CD4-positive, alpha-beta T cell treated with Interferon alpha-2 for 1 hour (primary cell): ENCODE results near the gene ITPR1.

ENCODE experiments used
- DNase-seq, 2 donors: peaks; one replicate each; pipeline ENCODE4 v3.0.0-alpha.2; 2020 to 2022

The ITPR1 gene

GRCh38 chr3:4511491-4512262, 18.5 kb downstream of the ITPR1 start:
- no peak for DNase-seq

DNA sequence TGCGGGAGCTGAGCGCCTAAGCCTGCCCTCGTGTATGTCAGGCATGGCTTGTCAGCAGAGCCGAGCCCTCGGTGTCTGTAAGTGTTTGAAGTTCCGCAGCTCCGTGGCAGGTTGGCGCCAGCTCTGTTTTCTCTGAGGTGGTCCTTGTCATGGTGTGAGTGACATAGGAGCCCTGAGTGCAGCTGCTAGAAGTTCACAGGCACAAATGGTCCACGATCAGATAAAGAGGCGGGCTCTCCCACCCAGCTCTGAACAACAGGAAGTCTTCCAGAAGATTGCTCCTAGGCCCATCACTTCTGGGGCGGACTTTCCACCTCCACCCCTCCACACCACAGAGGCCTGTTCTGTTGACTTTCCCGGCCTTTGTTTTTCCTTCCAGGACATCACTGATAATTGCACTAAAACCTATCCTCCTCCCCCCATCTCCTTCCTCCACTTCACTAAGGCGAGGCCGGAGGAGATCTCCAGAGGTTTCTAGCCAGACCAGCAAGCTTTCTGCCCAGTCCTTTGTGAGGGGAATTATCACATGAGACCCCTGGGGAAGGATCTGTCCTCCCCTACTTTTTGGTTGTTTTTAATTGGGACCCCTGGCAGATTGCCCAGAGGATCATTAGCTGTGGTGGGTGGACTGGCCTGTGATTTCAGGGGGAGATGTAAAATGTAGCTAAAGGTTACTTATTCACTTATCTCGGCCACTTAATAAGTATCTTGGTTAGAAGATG, 19.9 kb downstream of the ITPR1 start:
- no peak for DNase-seq

DNA sequence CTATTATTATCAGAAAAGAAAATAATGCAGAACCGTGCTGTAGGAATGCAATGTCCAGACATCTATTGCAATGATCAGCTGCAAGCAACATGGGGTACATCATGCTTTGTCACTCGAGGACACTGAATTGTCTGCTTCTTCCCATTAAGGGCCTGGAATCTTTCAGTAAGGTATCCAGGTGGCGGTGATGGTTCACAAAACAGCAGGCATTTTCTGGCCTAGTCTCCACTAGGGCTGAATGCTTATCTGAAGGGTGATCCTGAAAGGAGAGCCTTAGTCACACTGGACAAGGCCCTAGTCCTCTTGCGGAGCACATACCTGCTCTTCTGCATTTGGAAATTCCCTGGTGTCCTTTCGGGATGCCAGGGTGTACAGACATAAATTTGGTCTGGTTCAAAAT, 21.2 kb downstream of the ITPR1 start:
- no peak for DNase-seq

- DNase-seq, result no peak
Observed at GRCh38 chr3:4514916-4515315, 21.8 kb downstream of the ITPR1 start.

DNA sequence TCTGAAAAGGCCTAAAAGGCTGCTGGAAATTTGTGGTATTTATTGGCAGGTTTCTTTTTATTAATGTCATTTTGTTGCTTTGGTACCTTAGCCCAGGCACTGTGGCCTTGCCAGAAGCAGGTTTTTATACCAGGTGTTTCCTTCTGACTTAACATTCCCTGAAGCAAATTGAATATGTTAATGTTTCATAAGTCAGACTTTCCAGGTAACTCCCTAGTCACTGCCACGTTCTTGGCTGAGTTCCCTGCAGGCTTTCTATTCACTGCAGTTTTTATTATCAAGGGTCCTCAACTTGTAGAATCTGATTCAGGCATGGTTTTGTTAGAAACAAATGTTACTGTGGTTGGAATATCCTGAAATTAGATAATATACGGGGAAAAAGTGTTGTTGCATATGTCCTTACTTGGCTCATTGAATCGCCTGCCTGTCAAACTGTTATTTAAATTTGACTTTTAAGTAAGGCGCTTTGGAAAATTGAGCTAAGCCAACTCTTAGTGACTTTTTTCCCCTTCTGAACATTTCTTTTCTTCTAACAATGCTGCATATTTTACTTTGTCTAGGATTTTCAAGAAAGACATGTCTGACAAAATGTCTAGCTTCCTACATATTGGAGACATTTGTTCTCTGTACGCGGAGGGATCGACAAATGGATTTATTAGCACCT, 22.9 kb downstream of the ITPR1 start:
- no peak for DNase-seq

- no peak for DNase-seq
Observed at GRCh38 chr3:4517093-4517492, 23.9 kb downstream of the ITPR1 start.

DNA sequence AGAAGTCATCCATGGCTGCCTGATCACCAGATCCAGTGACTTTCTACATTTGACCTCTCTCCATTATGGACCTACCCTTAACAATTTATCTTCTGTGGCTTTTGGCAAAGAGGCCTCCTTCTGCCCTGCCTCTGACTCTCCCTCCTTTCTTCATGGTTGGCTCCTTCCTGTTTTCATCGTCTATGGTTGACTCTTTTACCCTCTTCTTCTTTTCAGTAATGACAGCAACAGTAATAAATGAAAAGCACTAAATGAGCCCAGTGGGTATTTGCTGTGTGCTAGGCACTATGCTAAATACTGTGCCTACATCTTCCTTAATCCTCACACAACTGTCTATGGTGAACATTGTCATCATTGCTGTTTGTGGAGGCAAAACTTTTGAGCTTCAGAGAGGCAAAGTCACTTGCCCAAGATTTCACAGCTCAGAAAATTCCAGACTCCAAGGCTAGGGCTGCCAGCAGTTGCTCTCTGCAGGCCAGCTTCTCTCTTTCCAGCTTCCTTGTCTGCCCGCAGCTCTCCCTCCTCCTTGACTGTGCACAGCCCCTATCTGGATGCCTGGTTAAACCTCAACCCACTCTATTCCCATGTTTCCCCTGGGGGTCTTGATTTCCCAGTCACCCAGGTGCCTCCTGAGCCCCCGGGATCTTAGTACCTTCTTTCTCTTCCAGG, 24.6 kb downstream of the ITPR1 start:
- DNase-seq, result no peak

DNA sequence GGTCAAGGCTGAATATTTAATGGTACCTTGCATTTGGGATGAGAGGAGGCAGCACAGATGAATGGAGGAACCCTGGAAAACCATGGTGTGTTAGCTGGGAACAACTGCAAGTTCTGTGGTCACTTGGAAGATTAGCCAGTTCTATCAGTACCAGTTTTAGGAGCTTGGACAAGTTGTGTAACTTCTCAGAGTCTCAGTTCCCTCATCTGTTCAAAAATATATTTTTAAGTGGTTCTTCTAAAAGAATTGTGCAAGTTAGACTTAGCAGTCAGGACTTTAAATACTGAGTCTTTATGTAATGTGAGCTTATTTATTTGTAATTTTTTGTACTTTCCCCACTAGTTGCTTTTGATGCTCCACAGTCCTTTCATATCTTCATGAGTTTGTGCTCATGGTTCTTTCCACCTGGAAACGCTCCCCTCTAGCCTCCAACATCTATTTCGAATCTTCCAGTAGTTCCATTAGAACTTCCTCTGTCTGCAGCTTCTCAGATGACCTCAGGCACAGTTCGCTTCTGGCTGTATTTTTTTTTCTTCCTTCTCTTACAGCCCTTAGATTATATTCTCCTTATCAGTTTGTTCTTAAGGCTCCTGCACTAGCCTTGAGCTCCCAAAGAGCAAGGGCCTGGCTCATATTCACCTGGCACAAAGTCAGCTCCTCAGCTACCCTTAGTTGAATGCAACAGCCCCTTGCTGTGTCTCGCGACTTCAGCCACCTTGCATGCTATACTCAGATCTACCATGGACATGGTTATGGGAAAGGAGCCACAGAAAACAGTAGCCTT, 27.1 kb downstream of the ITPR1 start:
- no peak for DNase-seq

- no peak for DNase-seq
Observed at GRCh38 chr3:4522947-4523346, 29.8 kb downstream of the ITPR1 start.

- DNase-seq, result no peak
Observed at GRCh38 chr3:4523710-4524698, 30.9 kb downstream of the ITPR1 start.

GRCh38 chr3:4525560-4526223, 32.5 kb downstream of the ITPR1 start:
- DNase-seq, result no peak

DNA sequence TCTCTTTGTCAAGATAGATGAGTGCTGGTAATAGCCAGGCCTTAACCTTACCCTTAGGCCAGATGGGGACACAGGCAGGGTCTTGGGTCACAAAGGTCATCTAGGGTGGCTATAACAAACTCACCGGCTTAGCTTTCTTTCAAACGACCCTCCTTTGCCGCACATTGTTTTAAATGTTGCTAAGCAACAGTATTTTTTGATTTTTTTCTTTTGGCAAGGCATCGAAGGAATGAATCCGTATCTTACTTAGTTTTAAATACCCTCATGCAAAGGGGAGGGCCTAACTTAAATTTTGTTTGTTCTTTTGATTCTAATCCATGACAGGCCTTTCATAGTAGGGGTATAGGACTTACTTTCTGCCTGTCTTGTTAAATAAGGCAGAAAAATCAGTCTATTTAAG, 35.2 kb downstream of the ITPR1 start:
- DNase-seq, result no peak

DNA sequence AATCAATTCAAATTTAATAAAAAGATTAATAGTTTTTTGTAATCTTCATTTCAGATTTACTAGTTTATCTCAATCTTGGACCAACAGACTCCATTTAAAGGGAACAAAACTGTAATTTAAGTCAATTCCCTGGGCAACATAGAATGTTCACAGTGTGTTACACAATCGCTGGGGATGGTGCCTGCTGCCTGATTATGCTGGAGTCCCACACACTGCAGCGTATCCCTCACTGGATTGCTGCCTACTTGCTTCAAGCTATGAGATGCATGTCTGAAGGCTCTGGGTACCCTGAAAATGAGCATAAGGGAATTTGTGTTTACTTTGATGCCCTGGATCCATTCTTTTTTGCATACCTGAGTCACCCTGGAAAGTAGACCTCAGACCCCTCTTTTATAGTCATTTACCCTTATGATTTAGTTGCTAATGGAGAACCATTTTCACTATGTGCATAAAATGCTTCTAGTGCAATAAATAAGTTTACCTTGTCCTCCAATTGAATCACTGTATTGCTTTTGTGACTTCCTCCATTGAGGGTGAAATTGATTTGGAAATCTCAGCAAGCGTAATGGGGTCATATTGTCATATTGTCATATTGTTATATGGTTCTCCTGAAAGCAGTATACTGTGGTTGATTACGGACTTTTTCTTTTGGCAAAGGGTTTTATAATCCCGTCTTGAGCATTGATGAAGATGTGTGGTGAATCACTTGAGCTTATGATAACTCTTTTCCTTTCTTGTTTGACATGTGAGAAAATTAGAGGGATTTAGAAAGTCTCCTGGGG, 35.9 kb downstream of the ITPR1 start:
- DNase-seq, result no peak

DNA sequence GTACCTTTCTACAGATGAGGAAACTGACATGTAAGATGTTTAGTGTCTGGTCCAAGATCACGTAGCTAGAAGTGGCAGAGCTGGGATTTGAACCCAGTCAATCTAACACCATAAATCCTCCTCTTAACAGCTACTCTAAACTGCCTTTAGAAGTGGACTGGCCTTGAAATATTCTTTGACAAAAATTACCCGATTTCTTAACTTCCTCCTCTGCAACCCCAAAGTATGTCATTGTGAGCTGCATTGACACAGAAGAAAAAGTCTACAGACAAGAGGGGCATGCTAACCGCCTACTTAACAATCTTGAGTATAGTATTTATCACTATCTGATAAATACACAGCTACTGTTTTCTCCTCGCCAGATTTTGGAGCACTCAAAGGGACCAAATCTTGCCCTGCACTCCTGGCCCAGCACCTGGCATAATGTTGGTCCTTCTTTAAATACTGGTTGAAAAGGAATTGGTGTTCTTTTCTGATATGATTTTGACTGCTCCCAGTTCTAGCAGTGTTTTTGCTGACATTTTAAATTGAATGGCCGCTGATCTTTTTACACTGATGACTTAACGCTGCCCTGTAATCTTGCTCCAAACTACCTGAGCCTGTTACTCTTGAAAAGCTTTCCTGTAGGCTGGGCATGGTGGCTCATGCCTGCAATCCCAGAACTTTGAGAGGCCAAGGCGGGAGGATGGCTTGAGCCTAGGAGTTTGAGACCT, 36.9 kb downstream of the ITPR1 start:
- no peak for DNase-seq

- DNase-seq, result no peak
Observed at GRCh38 chr3:4531478-4532025, 38.4 kb downstream of the ITPR1 start.

DNA sequence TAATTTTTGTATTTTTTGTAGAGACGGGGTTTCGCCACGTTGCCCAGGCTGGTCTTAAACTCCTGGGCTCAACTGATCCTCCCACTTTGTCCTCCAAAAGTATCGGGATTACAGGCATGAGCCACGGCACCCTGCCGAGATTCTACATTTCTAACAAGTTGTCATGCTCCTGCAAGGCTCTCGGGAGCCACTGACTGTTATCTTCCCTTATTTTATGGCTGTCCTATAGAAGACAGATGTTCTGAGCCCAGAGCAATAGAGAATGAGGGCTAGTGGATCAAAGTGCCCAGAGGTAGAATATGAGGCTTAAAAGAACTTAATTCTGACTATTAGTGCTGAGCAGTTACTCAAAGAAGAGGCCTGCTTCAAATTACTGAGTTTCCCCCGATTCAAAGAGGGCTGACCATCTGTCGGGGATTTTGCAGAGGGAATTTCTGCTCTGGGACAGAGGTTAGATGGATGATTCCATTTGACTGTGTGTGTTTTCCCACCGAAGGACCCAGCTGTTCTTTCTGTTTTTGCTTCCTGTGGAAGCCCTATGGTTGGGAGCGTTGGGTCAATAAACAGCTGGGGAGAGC, 39.5 kb downstream of the ITPR1 start:
- DNase-seq, result no peak

DNA sequence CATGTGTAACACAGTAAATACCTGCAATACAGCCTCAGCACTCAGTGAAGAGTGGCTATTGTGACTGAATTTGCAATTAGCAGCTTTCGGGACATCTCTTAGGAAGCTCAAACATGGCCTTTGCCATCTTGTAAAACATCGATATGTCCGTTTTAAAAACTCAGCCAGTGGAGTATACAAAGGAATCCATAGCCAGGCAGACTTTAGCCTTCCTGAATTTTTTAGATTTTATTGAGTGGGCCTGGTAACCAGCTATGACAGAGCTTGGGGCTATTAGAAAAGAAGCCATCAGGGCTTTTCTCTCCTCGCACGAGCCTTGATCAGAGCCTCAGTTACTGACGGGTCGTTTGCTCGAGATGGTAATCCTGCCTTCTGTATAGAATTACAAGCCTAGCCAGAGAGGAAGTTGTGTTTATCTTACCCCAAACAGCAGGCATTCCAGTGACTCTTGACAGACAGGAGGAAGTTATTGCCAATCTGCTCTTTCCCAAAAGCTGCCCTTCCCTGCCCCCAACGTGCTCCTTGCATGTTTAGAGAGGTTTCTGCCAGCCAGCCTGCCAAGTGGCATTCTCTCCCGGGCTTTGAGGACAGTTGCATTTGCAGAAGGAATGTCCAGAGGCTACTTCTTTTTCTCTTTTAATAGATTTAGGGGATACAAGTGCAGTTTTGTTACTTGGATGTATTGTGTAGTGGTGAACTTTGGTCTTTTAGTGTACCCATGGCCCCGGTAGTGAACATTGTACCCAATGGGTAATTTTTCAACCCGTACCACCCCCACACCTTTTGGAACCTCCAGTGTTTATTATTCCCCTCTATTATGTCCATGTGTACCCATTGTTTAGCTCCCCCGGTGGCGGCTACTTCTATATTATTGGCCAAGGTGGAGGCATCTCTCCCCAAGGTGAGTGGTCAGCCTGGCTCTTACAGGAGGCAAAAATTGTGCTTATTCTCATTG, 40.6 kb downstream of the ITPR1 start:
- DNase-seq, result no peak
